Suprapubic skin (tissue), 4 donors: Measurements from ENCODE around the gene FRYL.

ENCODE experiments used
- POLR2A ChIP-seq, 2 donors: fragments of 450-650 bp; IDR thresholded peaks; one replicate each; pipeline ENCODE4 v1.6.1; 2017; ENCODE audit warnings: antibody characterized with exemption in 2 of 2, mild to moderate bottlenecking in 2 of 2, moderate library complexity in 2 of 2
- POLR2AphosphoS5 ChIP-seq, 3 donors: sonication (generic); formaldehyde crosslinking; IDR thresholded peaks; one replicate each; pipeline ENCODE4 v1.6.1; 2017; ENCODE audit warnings: antibody characterized with exemption in 3 of 3
- TF ChIP-seq, protein P1 (sequence below), 2 donors: fragments of 200-600 bp in 1 of 2; fragments of 450-650 bp in 1 of 2; sonication (generic) in 1 of 2; IDR thresholded peaks; one replicate each; pipeline ENCODE4 v1.5.1; 2016 to 2019; ENCODE audit warnings: antibody characterized with exemption in 2 of 2, mild to moderate bottlenecking in 1 of 2, moderate library complexity in 1 of 2

DNA sequence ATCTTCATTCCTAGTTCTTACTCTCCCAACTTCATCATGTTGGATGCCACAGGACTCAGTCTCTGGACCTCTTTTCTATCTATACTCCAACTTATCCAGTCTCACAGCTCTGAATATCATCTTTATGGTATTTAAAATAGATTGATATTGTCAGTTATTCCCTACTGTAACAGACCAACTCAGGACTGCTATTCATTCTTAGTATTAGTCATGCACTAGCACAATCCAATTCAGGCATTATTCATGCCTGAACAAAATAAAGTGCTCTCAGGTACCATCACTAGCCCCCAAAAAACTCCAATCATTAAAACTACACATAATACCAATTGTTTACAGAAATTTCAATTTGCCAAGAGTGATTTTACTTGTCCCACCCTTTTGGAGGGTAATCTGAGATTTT is 37.7 kb downstream of the FRYL start:
- TF ChIP-seq, protein P1, sequence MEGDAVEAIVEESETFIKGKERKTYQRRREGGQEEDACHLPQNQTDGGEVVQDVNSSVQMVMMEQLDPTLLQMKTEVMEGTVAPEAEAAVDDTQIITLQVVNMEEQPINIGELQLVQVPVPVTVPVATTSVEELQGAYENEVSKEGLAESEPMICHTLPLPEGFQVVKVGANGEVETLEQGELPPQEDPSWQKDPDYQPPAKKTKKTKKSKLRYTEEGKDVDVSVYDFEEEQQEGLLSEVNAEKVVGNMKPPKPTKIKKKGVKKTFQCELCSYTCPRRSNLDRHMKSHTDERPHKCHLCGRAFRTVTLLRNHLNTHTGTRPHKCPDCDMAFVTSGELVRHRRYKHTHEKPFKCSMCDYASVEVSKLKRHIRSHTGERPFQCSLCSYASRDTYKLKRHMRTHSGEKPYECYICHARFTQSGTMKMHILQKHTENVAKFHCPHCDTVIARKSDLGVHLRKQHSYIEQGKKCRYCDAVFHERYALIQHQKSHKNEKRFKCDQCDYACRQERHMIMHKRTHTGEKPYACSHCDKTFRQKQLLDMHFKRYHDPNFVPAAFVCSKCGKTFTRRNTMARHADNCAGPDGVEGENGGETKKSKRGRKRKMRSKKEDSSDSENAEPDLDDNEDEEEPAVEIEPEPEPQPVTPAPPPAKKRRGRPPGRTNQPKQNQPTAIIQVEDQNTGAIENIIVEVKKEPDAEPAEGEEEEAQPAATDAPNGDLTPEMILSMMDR (IDR thresholded peaks at IDR 0.05) = no peak
- TF ChIP-seq POLR2A (IDR thresholded peaks at IDR 0.05) (no peak), POLR2AphosphoS5 (IDR thresholded peaks at IDR 0.05) (no peak)
